Stimulated activated CD8-positive, alpha-beta memory T cell treated with anti-CD3 and anti-CD28 coated beads, Interleukin-15, amount 100 ng/mL, for 24 hours (primary cell): ENCODE data around the gene IPP.
"Not testable (repeated sequence)": the region's sequence is repeated elsewhere in the genome, so short reads cannot be mapped to it uniquely, and the experiment has no call there.

ENCODE experiments used
- DNase-seq: peaks from one replicate; pipeline ENCODE4 v3.0.0-alpha.2; 2020; ENCODE audit warnings: low read depth

Gene IPP

DNA sequence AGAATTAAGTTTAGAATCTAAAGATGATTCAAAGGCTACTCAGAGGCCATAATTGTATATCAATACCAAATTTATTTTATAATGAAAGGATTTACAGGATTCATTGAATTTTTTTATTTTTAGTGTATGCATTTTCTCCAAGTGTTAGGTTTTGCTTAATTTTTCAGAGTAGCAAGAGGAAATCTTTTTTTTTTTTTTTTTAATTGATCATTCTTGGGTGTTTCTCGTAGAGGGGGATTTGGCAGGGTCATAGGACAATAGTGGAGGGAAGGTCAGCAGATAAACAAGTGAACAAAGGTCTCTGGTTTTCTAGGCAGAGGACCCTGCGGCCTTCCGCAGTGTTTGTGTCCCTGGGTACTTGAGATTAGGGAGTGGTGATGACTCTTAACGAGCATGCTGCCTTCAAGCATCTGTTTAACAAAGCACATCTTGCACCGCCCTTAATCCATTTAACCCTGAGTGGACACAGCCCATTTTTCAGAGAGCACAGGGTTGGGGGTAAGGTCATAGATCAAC lies 10.8 kb downstream of the IPP start:
- not testable (repeated sequence) for DNase-seq

- DNase-seq = no peak
These were observed 11.3 kb downstream of the IPP start for GRCh38 chr1:45739137-45739536.

DNA sequence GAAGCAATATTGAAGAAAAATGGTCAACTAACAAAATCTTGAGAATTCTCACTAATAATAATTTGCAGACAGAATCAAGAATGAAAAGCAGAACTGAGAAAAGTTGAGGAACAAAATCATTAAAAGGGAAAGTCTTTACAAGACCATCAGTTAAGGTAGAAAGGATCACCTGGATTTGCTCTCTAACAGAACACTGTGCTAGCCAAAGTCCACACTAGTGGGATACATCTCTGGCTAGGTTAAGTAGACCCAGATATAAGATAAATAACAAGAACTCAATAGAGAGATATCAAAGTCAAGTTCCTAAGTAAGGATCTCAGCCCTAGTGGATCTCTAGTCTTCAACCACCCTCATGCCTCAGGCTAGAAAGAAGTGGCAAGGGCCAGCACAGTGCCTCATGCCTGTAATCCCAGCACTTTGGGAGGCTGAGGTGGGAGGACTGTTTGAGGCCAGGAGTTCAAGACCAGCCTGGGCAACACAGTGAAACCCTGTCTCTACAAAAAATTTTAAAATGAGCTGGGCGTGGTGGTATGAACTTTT lies 19.6 kb downstream of the IPP start:
- DNase-seq = no peak

GRCh38 chr1:45730075-45730779 lies 20.2 kb downstream of the IPP start:
- DNase-seq = no peak

GRCh38 chr1:45726007-45726406 lies 24.4 kb downstream of the IPP start:
- not testable (repeated sequence) for DNase-seq

DNA sequence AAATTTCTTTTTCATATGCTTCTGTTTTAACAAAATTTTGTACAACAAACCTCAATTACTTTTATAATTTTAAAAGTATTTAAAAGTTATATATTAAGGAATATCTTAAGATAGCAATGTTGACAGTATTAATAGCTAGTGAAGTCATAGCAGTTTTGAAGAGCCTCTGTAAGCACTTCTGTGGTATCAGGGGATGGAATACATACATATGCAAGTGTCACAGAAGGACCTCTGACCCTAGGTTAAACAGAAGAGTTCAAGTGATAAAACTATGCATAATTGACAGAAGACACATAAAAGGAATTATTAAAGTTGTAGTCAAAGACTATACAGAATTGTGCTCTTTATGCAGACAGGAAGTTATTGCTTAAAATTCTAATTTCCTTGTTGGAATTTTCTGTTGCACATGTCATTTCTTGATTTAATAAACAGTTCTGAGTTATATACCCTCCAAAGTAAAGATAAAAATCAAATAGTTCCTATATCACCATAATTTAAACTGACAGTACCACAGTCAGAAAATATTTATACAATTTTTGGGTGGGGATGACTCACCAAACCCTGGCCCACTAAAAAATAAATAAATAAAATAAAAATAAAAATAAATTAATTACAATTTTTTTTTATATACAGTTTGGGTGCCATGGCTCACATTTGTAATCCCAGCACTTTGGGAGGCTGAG lies 27.1 kb downstream of the IPP start:
- DNase-seq = no peak

DNA sequence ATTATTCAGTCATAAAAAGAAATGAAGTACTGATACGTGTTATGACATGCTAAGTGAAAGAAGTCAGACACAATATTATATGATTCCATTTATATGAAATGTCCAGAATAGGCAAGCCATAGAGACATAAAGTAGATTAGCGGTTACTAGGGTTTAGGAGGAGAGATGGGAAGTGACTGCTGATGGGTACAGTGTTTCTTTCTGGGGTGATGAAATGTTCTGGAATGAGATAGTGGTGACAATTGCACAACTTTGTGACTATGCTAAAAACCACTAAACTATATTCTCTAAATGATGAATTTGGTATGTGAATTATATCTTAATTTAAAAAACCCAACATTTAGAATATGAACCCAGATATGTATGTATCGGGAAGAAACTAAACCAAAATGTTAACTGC lies 27.6 kb downstream of the IPP start:
- no peak for DNase-seq

DNA sequence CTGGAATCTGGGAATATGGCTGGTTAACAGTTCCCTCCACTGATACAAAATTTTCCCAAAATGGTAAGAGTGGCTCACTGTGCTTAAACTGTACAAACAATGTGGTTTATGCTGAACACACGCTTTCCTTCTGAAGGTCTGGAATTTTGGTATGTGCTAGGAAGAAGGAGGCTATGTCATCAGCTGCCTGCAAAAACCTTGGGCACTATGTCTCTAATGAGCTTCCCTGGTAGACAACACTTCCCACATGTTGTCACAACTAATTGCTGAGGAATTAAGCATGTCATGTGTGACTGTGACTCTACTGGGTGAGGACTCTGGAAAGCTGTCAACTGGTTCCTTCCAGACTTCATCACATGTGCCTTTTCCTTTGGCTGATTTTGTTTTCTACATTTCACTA lies 29.2 kb downstream of the IPP start:
- DNase-seq = no peak

DNA sequence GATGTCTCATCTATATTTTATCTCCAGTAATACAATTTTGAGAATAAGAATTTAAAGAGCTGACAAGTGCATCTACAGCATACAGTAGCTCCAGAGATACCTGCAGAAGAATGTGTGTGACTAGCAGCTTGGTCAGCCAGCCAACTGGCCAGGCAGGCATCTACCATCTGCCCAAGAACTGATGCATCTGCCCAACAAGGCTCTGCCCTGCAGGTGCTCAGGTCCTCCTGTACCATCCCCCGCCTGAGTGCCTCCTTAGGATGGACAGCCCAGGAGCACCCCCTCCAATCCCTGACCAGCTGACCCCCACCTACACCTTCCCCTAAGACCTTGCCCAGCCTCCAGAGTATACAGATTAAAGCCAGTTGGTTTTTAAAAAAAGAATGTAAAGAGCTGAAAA lies 32.2 kb downstream of the IPP start:
- DNase-seq = no peak

DNA sequence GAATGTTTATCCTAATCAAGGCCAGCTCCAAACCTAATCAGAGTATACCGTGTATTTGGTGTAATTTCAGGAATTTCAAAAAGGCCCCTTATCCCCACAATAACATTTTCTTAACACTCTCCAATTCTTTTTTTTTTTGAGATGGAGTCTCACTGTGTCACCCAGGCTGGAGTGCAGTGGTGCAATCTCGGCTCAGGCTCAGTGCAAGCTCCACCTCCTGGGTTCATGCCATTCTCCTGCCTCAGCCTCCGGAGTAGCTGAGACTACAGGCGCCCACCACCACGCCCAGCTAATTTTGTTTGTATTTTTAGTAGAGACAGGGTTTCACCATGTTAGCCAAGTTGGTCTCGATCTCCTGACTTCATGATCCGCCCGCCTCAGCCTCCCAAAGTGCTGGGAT lies 33.1 kb downstream of the IPP start:
- not testable (repeated sequence) for DNase-seq

- no peak for DNase-seq
These were observed 33.8 kb downstream of the IPP start for GRCh38 chr1:45716700-45717099.

DNA sequence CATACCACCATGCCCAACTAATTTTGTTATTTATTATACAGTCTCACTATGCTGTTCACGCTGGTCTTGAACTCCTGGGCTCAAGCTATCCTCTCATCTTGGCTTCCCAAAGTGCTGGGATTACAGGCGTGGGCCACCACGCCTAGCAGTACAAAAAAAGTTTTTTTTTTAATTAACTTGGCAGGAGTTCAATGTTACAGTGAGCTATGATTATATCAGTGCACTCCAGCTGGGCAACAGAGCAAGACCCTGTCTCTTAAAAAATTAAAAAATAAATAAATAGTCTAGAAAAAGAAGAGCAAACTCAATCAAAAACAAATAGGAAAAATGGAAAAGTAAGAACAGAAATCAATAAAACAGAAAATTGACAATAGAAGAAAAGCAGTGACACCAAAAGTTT lies 36.7 kb downstream of the IPP start:
- no peak for DNase-seq

DNA sequence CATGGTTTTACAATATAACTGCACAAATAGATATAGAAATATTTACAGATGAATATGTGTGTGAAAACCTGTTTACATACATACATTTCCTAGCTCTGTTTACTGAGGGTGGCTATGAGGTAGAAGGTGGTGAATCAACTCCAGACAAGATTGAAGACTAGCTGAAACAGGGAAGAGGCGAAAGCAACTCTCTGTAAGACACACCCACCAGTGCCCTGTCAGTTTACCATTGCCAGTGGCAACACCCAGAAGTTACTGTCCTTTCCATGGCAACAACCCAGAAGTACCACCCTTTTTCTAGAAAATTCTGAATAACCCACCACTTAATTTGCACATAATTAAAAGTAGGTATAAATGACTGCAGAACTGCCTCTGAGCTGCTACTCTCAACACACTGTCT lies 45.8 kb downstream of the IPP start:
- no peak for DNase-seq

DNA sequence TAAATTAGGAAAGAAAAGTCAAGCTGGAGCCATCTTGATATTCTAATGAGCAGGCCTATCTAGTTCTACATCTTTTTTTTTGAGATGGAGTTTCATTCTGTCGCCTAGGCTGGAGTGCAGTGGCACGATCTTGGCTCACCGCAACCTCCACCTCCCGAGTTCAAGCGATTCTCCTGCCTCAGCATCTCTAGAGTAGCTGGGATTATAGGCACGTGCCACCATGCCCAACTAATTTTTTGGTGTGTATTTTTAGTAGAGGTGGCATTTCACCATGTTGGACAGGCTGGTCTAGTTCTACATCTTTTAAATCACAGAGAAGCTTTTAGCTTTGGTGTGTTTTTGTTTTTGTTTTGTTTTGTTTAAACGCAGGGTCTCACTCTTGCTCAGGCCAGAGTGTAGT lies 55.6 kb downstream of the IPP start:
- no peak for DNase-seq

DNA sequence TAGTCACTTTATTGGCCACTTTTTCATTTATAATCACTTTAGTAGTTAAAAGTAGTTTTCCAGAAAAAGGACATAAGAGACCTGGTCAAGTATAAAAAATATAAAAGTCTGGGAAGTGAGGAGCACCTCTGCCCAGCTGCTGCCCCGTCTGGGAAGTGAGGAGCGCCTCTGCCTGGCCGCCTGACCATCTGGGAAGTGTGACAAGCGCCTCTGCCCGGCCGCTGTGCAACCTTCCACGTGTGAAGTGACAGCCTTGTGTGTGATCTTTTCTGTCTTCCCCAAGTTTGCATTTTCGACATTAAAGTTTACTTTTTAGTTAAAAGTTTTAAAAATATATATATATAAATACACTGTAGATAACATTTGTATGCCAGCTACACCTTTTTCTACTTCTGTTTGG lies 56.6 kb downstream of the IPP start:
- DNase-seq = not testable (repeated sequence)

DNA sequence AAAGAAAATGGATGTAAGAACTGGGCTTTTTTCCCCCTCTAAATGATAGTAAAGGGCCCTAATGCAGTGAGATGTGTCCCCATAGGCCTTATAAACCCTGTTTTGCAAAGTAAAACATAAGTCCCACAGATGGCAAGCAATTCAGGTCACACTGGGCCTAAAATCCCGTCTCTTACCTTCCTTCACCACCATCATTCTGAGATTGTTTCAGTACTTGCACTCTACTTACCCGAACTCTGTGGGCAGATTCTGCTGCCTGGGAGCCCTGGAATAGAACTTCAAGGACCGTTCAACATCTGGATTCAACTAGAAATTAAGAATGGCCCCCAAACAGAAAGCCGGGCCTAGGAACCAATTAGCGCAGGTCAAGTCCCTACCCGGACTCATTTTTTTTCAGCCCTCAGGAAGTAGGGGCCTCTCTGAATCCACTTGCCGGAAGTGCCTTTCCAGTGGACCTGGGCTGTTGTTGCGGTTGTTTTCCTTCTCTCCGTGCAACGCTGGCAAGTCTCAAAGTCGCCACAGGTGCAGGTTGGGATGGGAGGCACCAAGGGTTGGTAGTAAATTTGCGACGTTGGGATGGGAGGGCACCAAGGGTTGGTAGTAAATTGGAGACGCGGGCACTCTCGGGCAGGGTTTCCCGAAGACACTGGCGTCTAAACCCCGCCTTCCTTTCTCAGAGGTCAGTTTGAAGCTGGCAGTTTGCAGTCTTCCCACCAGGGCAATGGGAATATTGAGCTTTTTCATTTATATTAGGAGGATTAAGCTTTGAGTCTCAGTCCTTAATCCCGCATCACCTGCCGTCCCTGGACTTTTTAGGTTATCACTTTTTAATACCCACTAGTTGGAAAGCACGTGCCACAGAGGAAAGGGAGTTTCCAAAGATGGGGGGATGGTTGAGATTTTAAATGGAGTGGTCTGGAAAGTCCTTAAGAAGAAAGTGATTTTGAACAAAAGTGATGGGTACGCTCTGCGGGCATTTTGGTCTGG lies 62.4 kb downstream of the IPP start, which contains the start of gene TMEM69:
Gene TMEM69 (plus strand): TSS at position 428 of the 987 bp plus-strand sequence. CDS start 2,888 bp downstream, outside the sequence.
- DNase-seq = peak; percentile 43

- peak; percentile 87 for DNase-seq
These were observed 63.3 kb downstream of the IPP start for GRCh38 chr1:45687014-45687753.

- peak; percentile 93 for DNase-seq
These were observed 64.0 kb downstream of the IPP start, which contains the start of gene GPBP1L1 for GRCh38 chr1:45686288-45687013. TSS of gene GPBP1L1 (minus strand) at chr1:45686533. CDS start at chr1:45659087, 27,446 bp downstream.

DNA sequence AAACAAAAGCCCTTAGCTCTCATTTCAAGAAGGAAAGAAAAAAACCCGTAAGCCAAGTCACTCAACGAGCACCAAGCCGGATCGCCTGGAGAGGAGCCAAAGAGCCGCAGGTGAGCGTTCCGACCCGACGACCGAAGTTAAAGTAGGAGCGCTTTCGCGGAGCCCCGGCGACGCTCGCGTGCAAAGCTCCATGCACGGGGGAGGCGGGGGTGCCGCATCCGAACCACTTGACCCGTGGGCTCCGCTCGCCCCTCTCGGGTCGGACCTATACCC lies 64.5 kb downstream of the IPP start:
- peak; percentile 32 for DNase-seq

DNA sequence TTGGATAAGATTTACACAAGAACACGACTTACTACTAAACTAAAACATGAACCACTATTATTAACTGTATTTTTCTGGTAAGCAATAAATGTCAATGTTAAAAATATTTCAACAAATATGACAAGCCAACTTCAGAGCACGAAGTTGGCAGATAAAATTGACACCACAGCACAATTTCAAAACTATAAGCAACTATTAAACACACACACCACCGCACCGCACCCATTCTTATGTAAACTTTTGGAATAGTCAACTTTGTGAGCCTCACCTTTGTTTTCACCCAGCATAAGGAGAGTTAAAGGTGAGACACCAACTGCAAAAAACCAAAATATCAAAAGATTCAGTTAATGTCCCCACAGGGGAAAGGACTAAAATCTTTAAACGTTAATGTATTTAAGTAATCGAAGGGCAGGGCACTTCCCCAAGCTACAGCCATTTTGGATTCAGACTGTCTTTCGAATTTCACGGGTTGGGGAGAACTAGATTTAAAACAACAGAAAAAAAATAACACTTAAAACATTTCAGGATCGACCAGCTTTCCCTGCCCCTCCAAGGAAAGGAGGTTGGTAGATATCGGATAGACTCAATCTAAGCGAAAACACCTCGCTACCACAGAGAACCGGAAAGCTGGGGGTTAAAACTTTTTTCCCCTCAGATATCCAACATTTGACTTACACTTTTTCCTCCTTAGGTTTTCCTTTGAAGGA lies 65.0 kb downstream of the IPP start:
- no peak for DNase-seq
